HG03095 (cell line): Measurements from ENCODE around the gene DIP2C.
"Not testable (repeated sequence)": the region's sequence is repeated elsewhere in the genome, so short reads cannot be mapped to it uniquely, and the experiment has no call there.

Experiments
- ATAC-seq: cut with Tn5 transposase; IDR thresholded peaks from one replicate; pipeline ENCODE4 v1.9.1; 2021; ENCODE audit warnings: moderate library complexity; ENCODE audit not compliant: unreplicated experiment

The DIP2C gene

GRCh38 chr10:600876-601659 is 88.4 kb downstream of the DIP2C start:
- ATAC-seq = no peak

GRCh38 chr10:600234-600633 is 89.2 kb downstream of the DIP2C start:
- no peak for ATAC-seq

GRCh38 chr10:599767-600166 is 89.7 kb downstream of the DIP2C start:
- no peak for ATAC-seq

DNA sequence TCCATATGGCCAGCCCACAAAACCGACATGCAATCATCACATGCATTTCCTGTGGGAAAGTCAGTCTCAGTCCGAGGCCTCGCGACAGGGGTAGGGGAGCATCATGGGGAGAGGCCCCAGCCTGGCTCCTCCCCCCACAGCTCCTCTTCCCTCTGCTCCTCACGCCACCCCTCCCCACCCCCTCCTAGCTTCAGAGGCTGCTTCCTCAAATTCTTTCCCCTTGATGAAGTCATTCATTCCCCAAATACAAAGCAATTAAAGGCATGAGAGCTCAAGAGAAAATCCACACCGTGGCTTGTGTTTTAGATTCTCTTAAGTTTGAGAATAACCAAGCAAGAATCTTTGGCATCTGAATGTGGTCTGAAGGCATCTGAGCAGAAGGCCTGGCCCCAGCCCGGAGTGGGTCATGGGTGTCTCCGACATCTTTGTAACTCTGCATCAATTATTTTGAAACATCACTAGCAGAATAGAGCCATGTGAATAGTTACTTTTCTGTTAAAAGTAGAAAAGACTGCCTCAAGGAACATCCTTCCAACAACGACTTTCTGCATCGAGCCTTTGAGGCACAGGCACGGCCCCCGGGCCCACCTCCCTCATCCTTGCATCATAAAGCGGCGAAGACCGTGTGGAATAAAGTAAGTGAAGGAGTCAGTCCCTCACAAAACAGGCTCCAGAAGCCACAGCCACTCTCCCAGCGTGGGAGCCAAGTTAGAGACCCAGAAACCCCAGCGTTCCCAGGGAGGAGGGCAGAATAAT is 90.9 kb downstream of the DIP2C start:
- no peak for ATAC-seq

DNA sequence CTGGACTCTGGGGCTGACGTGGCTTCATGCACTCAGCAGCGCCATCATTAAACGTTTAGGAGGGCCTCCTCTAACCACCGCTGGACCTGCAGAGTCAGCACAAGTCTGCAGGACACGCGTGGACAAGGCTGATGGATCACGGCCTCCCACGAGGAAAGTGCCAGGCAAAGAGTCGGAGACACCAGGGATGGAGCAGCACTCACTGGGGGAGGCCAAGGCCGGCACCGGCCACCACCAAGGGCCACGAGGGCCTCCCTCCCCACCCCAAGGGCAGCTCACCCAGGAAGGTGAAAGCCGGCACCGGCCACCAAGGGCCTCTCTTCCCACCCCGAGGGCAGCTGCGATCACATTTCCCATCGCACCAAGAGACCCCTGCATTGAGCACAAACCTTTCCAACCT is 91.5 kb downstream of the DIP2C start:
- no peak for ATAC-seq

- ATAC-seq = no peak
Observed at GRCh38 chr10:596725-597345, 92.6 kb downstream of the DIP2C start.

GRCh38 chr10:596131-596530 is 93.3 kb downstream of the DIP2C start:
- not testable (repeated sequence) for ATAC-seq

DNA sequence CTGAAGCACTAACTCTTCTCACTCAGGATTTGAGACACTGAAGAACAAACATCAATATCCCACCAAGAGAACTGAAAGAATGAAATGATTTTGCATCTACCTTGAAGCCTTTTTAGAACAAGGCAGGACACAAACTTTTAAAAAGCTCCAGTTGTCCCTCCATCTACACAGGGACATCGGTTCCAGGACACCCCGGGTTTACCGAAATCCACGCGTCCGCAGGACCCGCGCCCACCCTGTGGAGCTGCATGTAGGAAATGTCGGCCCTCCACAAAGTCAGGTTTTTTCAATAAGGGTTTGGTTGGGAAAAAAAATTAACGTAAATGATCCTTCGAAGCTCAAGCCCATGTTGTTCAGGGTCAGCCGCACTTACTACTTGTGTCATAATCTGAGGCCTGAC is 94.0 kb downstream of the DIP2C start:
- no peak for ATAC-seq

DNA sequence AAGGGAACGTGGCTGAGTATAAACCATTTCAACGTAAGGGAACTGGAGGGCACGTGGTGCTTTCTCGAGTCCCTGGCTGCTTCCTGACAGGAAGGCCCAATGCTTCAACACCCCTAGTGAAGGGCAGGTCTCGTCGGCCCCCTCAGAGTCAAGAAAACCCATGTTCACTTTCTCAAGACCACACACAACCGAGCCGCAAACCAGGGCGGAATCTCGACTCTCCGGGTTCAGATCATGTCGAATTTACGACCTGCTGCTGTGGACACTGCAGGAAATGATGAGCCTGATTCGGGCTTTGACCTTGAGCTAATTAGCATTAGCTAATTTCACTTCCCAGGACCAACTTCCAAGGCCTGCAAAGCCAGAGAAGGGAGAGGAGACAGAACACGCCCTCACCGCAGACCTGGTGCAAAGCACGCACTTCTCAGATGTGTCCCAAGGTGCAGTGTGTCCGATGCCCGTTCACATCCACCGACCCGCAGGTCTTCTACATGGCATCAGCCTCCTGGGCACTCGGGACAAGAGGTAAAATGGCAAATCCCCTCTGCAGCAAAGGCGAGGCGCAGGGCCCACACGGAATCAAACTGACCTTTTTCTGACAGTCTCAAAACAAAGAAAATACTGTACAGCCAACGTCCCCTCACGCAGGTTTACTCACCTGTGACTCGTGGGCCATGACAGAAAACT is 94.7 kb downstream of the DIP2C start:
- ATAC-seq = no peak

- ATAC-seq = no peak
Observed at GRCh38 chr10:593901-594457, 95.5 kb downstream of the DIP2C start.

GRCh38 chr10:593421-593820 is 96.0 kb downstream of the DIP2C start:
- no peak for ATAC-seq

- no peak for ATAC-seq
Observed at GRCh38 chr10:593016-593415, 96.5 kb downstream of the DIP2C start.

GRCh38 chr10:591646-592045 is 97.8 kb downstream of the DIP2C start:
- ATAC-seq = no peak

- no peak for ATAC-seq
Observed at GRCh38 chr10:590721-591120, 98.7 kb downstream of the DIP2C start.

DNA sequence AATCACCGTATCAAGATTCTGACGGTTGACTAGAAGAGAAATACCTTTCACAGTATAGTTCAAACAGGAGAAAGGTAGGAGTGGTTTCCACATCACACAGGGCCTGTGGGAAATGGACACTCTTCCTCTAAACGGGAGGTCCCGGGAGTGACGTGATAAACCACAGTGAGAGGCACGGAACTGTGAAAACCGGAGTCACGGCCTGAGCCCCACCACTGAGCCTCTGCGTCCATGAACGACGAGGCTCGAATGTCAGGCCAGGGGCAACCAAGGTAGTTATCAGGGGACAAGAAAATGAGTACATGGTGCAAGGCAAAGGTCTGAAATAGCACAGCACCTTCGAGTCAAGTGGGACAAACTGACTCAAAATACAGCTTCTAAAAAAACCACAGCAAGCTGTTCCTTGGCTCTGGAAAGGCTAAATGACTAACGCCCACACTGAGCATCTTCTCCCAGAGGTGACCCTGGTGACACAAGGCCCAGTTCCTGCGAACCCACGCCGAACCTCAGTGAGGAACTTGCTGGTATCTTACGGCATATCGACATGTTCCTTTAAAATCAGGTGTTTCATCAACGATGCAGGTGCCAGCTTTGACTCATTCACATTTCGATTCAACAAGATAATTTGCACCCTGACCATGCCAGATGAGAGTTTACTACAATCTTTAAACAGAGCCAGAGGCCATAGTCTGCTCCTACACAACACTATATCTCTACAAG is 99.3 kb downstream of the DIP2C start:
- ATAC-seq = no peak

- ATAC-seq = no peak
Observed at GRCh38 chr10:588246-589165, 101.0 kb downstream of the DIP2C start.

DNA sequence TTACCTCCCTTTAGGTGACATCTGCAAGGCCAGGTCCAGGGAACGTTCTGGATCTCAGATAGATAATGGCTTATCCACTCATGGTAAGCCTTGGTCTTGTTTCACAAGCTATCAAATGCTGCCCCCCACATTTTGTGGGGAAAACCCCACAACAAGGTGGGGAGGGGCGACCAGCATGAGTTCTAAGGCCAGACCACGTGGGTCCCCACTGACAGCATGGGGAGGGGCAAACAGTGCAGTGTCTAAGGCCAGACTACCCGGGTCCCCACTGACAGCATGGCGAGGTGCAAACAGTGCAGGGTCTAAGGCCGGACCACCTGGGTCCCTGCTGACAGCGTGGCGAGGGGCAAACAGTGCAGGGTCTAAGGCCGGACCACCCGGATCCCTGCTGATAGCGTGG is 102.8 kb downstream of the DIP2C start:
- ATAC-seq = no peak

DNA sequence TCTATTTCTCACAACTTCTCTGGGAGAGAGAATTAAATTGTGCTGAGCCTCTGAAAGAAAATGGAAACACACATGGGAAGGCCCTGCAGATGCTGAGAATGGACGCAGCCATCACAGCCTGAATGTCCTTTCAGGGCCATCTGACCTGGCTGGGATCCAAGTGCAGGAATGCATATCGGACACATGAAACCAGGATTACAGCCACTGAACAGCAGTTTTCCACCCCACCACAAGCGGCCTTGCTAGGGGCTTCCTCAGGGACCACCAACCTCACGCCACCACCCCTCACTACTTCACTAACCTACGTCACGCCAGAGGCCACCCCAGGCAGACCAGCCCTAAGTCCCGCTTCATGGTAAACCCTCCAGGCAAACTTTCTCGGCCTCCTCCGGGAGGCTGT is 103.3 kb downstream of the DIP2C start:
- no peak for ATAC-seq

GRCh38 chr10:585502-585901 is 104.0 kb downstream of the DIP2C start:
- ATAC-seq = no peak
